Measurements from ENCODE around the gene MCC. TPM values are rescaled to one million over a fixed set of nuclear protein-coding genes. Genes with fewer than 3 reads are reported as not detected.

Gene MCC
- total RNA-seq, 3 donors from 2014 or later (not counting 1 experiment from before 2014, with no cell fraction given) = 0.68 to 1.8 (median 1.4) TPM

DNA sequence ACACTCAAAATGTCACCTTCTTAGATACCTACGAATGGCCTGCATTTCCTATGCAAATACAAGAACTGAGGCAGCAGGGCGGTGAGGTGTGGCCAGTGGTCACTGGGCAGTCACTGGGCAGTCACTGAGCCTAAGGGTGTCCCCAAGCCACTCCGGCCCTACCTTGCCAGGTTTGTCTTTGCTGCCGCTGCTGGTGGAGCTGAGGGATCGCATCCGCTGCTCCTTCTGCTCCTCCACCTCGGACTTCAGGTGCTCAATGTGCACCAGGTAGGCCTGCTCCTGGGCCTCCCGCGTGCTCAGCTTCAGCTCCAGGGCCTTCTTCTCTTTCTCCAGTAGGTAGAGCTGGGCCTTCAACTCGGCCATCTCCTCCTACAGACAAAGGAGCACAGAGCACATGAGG lies 439.3 kb downstream of the MCC start:
- no peak overlapping the region for H3K27ac Mint-ChIP-seq
- TF ChIP-seq, protein P1, sequence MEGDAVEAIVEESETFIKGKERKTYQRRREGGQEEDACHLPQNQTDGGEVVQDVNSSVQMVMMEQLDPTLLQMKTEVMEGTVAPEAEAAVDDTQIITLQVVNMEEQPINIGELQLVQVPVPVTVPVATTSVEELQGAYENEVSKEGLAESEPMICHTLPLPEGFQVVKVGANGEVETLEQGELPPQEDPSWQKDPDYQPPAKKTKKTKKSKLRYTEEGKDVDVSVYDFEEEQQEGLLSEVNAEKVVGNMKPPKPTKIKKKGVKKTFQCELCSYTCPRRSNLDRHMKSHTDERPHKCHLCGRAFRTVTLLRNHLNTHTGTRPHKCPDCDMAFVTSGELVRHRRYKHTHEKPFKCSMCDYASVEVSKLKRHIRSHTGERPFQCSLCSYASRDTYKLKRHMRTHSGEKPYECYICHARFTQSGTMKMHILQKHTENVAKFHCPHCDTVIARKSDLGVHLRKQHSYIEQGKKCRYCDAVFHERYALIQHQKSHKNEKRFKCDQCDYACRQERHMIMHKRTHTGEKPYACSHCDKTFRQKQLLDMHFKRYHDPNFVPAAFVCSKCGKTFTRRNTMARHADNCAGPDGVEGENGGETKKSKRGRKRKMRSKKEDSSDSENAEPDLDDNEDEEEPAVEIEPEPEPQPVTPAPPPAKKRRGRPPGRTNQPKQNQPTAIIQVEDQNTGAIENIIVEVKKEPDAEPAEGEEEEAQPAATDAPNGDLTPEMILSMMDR (IDR thresholded peaks at IDR 0.05) = no peak
- peaks cover 0 to 6% of the 10 kb centered on the region in 2 donors for H3K4me1 Mint-ChIP-seq
- DNase-seq (no peak), ATAC-seq (no peak)
- no peaks in the 10 kb centered on the region for H3K9me3 Mint-ChIP-seq
- no peak overlapping the region for H3K27ac ChIP-seq (ENCODE audit: low read length)
- H3K27me3 ChIP-seq (ENCODE audit: control insufficient read depth, insufficient read depth, low read length) = no peaks in the 10 kb centered on the region
- WGBS (ENCODE audit: insufficient coverage) = 97% methylated on average over 9 of the region's 10 CpGs
- no peaks in the 10 kb centered on the region for H3K36me3 Mint-ChIP-seq
- no peaks in the 10 kb centered on the region for H3K36me3 ChIP-seq (ENCODE audit: control insufficient read depth, insufficient read depth, low read length)
- no peak overlapping the region for H3K4me3 ChIP-seq (ENCODE audit: low read length)
- no peaks in the 10 kb centered on the region for H3K9me3 ChIP-seq (ENCODE audit: control insufficient read depth, insufficient read depth, low read length)
- H3K4me3 Mint-ChIP-seq = no peak overlapping the region
- intact Hi-C loops (cut with micrococcal nuclease) = no loop called here
- peaks cover 0 to 2% of the 10 kb centered on the region in 2 donors for H3K27me3 Mint-ChIP-seq (ENCODE audit: low read depth in 2 of 2)
- H3K4me1 ChIP-seq (ENCODE audit: control insufficient read depth, insufficient read depth, low read length) = no peaks in the 10 kb centered on the region

DNA sequence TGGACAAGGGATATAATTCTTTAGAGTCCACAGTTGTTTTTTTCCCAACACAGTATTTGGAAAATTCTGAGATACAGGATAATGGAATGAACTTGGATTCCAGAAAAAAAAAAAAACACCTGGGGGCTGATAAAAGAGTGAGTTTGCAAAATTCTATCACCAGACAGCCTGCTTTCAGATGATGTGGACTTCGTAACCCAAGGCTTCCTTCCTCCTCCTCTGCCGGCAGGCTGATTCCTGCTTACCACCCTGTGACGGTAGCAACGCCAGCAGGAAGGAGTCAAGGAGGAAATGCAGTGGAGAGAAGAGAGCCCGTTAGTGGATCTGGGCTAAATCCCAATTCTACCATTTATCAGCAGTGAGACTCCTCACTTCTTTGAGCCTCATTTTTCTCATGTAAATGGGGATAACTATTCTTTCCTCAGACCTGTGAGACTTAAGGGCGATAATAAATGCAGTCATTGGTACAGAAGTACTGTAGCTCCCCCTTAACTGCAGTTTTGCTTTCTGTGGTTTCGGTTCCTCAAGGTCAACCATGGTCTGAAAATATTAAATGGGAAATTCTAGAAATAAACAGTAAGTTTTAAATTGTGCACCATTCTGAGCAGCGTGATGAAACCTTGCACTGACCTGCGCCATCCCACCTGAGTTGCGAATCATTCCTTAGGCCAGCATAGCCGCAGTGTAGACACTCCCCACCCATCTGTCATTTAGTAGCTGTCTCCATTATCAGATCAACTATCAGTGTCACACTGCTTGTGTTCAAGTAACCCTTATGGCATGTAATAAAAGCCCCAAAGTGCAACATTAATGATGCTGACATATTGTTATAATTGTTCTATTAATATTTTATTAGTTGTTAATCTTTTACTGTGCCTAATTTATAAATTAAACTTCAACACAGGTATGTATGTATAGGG lies 440.3 kb downstream of the MCC start:
- no peaks in the 10 kb centered on the region for H3K9me3 ChIP-seq (ENCODE audit: control insufficient read depth, insufficient read depth, low read length)
- H3K4me1 ChIP-seq (ENCODE audit: control insufficient read depth, insufficient read depth, low read length) = no peaks in the 10 kb centered on the region
- H3K36me3 ChIP-seq (ENCODE audit: control insufficient read depth, insufficient read depth, low read length) = no peaks in the 10 kb centered on the region
- Mint-ChIP-seq H3K27me3 (ENCODE audit: low read depth in 2 of 2) (peaks cover 0 to 2% of the 10 kb centered on the region in 2 donors), H3K4me1 (peaks cover 0 to 6% of the 10 kb centered on the region in 2 donors), H3K4me3 (no peak overlapping the region), H3K36me3 (no peaks in the 10 kb centered on the region), H3K27ac (no peak overlapping the region), H3K9me3 (no peaks in the 10 kb centered on the region)
- no peak overlapping the region for H3K27ac ChIP-seq (ENCODE audit: low read length)
- intact Hi-C loops (cut with micrococcal nuclease) = no loop called here
- WGBS (ENCODE audit: insufficient coverage) = 51% methylated on average over 10 of the region's 11 CpGs
- DNase-seq = no peak
- no peak for ATAC-seq
- TF ChIP-seq, protein P1 (IDR thresholded peaks at IDR 0.05) = no peak
- H3K4me3 ChIP-seq (ENCODE audit: low read length) = no peak overlapping the region
- H3K27me3 ChIP-seq (ENCODE audit: control insufficient read depth, insufficient read depth, low read length) = no peaks in the 10 kb centered on the region

DNA sequence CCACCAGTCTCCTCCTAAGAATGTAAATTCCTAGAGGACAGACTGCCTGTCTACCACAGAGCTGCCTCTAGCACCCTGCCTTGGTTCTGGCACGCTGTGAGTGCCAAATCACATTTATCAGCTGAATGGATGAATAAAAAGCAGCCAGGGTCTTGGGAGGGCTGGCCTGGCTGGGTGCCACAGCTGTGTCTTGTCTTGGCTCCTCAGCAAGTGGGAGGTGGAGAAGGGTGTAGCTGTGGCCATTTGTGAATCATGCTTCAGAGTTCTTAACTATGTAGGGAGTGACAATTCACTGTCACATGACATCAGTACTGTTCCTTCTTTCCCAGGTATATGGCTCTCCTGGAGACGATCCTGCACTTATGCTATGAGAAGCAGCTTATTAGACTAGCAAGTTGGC lies 441.0 kb downstream of the MCC start:
- no peak overlapping the region for H3K27ac ChIP-seq (ENCODE audit: low read length)
- 85% methylated on average over 2 of the region's 2 CpGs for WGBS (ENCODE audit: insufficient coverage)
- H3K27me3 ChIP-seq (ENCODE audit: control insufficient read depth, insufficient read depth, low read length) = no peaks in the 10 kb centered on the region
- ATAC-seq (no peak), DNase-seq (no peak)
- H3K36me3 ChIP-seq (ENCODE audit: control insufficient read depth, insufficient read depth, low read length) = no peaks in the 10 kb centered on the region
- H3K4me3 ChIP-seq (ENCODE audit: low read length) = no peak overlapping the region
- intact Hi-C loops (cut with micrococcal nuclease) = no loop called here
- no peaks in the 10 kb centered on the region for H3K9me3 ChIP-seq (ENCODE audit: control insufficient read depth, insufficient read depth, low read length)
- no peaks in the 10 kb centered on the region for H3K4me1 ChIP-seq (ENCODE audit: control insufficient read depth, insufficient read depth, low read length)
- Mint-ChIP-seq H3K27me3 (ENCODE audit: low read depth in 2 of 2) (peaks cover 0 to 2% of the 10 kb centered on the region in 2 donors), H3K4me1 (peaks cover 0 to 6% of the 10 kb centered on the region in 2 donors), H3K4me3 (no peak overlapping the region), H3K27ac (no peak overlapping the region), H3K9me3 (no peaks in the 10 kb centered on the region), H3K36me3 (no peaks in the 10 kb centered on the region)
- TF ChIP-seq, protein P1 (IDR thresholded peaks at IDR 0.05) = no peak

Data from natural killer cell (primary cell).